HEK293 (cell line): ENCODE data around the gene CA9.

ENCODE experiments used
- YY1 ChIP-seq: fragments of 450-650 bp; formaldehyde crosslinking; IDR thresholded peaks from 2 replicates; pipeline ENCODE4 v1.5.1; 2018; ENCODE audit warnings: missing biosample characterization, missing genetic modification characterization
- ZFP3 ChIP-seq: fragments of 450-650 bp; formaldehyde crosslinking; IDR thresholded peaks from 2 replicates; pipeline ENCODE4 v1.5.1; 2016; ENCODE audit warnings: low read depth, missing biosample characterization, missing genetic modification characterization
- ZNF292 ChIP-seq: fragments of 450-650 bp; formaldehyde crosslinking; IDR thresholded peaks from 2 replicates; pipeline ENCODE4 v1.5.1; 2016; ENCODE audit warnings: low read depth, missing biosample characterization, missing genetic modification characterization, borderline replicate concordance
- ZNF529 ChIP-seq: fragments of 450-650 bp; formaldehyde crosslinking; IDR thresholded peaks from 2 replicates; pipeline ENCODE4 v1.5.1; 2017; ENCODE audit warnings: missing genetic modification characterization, missing biosample characterization; ENCODE audit not compliant: insufficient replicate concordance
- ZNF558 ChIP-seq: fragments of 450-650 bp; formaldehyde crosslinking; IDR thresholded peaks from 2 replicates; pipeline ENCODE4 v1.5.1; 2016; ENCODE audit warnings: missing biosample characterization, missing genetic modification characterization
- ZNF792 ChIP-seq: fragments of 450-650 bp; formaldehyde crosslinking; IDR thresholded peaks from 2 replicates; pipeline ENCODE4 v1.5.1; 2016; ENCODE audit warnings: missing biosample characterization, missing genetic modification characterization
- TF ChIP-seq, protein P1 (sequence below): fragments of 450-650 bp; formaldehyde crosslinking; IDR thresholded peaks from 2 replicates; pipeline ENCODE4 v1.5.1; 2016; ENCODE audit warnings: missing biosample characterization, missing genetic modification characterization
- TF ChIP-seq, protein P2 (sequence below): fragments of 450-650 bp; formaldehyde crosslinking; IDR thresholded peaks from 2 replicates; pipeline ENCODE4 v1.5.1; 2016; ENCODE audit warnings: missing biosample characterization, missing genetic modification characterization, low read depth
- TF ChIP-seq, protein P3 (sequence below): fragments of 450-650 bp; formaldehyde crosslinking; IDR thresholded peaks from 2 replicates; pipeline ENCODE4 v1.5.1; 2016; ENCODE audit warnings: missing biosample characterization, missing genetic modification characterization
- TF ChIP-seq, protein P4 (sequence below): fragments of 450-650 bp; formaldehyde crosslinking; conservative IDR thresholded peaks from 2 replicates; pipeline ENCODE4 v1.5.1; 2016; ENCODE audit warnings: low read depth, missing biosample characterization, missing genetic modification characterization

DNA sequence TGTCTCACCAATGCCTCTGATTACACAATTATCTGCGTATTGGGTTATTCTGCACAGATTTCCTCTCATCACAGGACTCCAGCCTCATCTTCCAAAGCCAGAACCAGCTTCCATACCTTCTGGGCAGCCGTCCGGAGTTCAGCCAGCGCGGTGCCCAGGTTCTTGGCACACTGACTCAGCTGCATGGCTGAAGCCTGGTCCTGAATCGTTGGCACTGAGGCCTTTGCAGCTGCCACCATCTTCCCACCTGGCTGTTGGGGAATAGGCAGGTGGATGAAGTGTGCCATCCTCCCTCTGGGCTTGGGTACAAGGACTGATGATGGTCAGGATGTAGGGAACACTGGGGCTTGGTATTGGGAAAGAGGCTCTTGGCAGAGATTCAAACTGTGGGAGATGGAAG lies 40.4 kb downstream of the CA9 start:
- TF ChIP-seq, protein P1, sequence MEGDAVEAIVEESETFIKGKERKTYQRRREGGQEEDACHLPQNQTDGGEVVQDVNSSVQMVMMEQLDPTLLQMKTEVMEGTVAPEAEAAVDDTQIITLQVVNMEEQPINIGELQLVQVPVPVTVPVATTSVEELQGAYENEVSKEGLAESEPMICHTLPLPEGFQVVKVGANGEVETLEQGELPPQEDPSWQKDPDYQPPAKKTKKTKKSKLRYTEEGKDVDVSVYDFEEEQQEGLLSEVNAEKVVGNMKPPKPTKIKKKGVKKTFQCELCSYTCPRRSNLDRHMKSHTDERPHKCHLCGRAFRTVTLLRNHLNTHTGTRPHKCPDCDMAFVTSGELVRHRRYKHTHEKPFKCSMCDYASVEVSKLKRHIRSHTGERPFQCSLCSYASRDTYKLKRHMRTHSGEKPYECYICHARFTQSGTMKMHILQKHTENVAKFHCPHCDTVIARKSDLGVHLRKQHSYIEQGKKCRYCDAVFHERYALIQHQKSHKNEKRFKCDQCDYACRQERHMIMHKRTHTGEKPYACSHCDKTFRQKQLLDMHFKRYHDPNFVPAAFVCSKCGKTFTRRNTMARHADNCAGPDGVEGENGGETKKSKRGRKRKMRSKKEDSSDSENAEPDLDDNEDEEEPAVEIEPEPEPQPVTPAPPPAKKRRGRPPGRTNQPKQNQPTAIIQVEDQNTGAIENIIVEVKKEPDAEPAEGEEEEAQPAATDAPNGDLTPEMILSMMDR (tag by site-specific recombination): no peak
- TF ChIP-seq ZFP3 (tag by site-specific recombination) (no peak), ZNF529 (tag by site-specific recombination) (no peak), ZNF292 (no peak), ZNF792 (tag by site-specific recombination) (no peak), YY1 (no peak), ZNF558 (tag by site-specific recombination) (no peak)
- TF ChIP-seq, protein P2, sequence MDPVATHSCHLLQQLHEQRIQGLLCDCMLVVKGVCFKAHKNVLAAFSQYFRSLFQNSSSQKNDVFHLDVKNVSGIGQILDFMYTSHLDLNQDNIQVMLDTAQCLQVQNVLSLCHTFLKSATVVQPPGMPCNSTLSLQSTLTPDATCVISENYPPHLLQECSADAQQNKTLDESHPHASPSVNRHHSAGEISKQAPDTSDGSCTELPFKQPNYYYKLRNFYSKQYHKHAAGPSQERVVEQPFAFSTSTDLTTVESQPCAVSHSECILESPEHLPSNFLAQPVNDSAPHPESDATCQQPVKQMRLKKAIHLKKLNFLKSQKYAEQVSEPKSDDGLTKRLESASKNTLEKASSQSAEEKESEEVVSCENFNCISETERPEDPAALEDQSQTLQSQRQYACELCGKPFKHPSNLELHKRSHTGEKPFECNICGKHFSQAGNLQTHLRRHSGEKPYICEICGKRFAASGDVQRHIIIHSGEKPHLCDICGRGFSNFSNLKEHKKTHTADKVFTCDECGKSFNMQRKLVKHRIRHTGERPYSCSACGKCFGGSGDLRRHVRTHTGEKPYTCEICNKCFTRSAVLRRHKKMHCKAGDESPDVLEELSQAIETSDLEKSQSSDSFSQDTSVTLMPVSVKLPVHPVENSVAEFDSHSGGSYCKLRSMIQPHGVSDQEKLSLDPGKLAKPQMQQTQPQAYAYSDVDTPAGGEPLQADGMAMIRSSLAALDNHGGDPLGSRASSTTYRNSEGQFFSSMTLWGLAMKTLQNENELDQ: no peak
- TF ChIP-seq, protein P3, sequence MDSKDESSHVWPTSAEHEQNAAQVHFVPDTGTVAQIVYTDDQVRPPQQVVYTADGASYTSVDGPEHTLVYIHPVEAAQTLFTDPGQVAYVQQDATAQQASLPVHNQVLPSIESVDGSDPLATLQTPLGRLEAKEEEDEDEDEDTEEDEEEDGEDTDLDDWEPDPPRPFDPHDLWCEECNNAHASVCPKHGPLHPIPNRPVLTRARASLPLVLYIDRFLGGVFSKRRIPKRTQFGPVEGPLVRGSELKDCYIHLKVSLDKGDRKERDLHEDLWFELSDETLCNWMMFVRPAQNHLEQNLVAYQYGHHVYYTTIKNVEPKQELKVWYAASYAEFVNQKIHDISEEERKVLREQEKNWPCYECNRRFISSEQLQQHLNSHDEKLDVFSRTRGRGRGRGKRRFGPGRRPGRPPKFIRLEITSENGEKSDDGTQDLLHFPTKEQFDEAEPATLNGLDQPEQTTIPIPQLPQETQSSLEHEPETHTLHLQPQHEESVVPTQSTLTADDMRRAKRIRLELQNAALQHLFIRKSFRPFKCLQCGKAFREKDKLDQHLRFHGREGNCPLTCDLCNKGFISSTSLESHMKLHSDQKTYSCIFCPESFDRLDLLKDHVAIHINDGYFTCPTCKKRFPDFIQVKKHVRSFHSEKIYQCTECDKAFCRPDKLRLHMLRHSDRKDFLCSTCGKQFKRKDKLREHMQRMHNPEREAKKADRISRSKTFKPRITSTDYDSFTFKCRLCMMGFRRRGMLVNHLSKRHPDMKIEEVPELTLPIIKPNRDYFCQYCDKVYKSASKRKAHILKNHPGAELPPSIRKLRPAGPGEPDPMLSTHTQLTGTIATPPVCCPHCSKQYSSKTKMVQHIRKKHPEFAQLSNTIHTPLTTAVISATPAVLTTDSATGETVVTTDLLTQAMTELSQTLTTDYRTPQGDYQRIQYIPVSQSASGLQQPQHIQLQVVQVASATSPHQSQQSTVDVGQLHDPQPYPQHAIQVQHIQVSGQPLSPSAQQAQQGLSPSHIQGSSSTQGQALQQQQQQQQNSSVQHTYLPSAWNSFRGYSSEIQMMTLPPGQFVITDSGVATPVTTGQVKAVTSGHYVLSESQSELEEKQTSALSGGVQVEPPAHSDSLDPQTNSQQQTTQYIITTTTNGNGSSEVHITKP: no peak
- TF ChIP-seq, protein P4, sequence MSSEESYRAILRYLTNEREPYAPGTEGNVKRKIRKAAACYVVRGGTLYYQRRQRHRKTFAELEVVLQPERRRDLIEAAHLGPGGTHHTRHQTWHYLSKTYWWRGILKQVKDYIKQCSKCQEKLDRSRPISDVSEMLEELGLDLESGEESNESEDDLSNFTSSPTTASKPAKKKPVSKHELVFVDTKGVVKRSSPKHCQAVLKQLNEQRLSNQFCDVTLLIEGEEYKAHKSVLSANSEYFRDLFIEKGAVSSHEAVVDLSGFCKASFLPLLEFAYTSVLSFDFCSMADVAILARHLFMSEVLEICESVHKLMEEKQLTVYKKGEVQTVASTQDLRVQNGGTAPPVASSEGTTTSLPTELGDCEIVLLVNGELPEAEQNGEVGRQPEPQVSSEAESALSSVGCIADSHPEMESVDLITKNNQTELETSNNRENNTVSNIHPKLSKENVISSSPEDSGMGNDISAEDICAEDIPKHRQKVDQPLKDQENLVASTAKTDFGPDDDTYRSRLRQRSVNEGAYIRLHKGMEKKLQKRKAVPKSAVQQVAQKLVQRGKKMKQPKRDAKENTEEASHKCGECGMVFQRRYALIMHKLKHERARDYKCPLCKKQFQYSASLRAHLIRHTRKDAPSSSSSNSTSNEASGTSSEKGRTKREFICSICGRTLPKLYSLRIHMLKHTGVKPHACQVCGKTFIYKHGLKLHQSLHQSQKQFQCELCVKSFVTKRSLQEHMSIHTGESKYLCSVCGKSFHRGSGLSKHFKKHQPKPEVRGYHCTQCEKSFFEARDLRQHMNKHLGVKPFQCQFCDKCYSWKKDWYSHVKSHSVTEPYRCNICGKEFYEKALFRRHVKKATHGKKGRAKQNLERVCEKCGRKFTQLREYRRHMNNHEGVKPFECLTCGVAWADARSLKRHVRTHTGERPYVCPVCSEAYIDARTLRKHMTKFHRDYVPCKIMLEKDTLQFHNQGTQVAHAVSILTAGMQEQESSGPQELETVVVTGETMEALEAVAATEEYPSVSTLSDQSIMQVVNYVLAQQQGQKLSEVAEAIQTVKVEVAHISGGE (tag by site-specific recombination): no peak
